GM18909 (cell line): ENCODE measurements around the gene AFF2.
"Not testable (repeated sequence)": the region's sequence is repeated elsewhere in the genome, so short reads cannot be mapped to it uniquely, and the experiment has no call there.

Source experiments
- ATAC-seq: cut with Tn5 transposase; IDR thresholded peaks from one replicate; pipeline ENCODE4 v1.9.1; 2021; ENCODE audit warnings: mild to moderate bottlenecking; ENCODE audit not compliant: unreplicated experiment, poor library complexity

Gene AFF2

GRCh38 chrX:148628621-148629020, 128.2 kb downstream of the AFF2 start:
- no peak for ATAC-seq

DNA sequence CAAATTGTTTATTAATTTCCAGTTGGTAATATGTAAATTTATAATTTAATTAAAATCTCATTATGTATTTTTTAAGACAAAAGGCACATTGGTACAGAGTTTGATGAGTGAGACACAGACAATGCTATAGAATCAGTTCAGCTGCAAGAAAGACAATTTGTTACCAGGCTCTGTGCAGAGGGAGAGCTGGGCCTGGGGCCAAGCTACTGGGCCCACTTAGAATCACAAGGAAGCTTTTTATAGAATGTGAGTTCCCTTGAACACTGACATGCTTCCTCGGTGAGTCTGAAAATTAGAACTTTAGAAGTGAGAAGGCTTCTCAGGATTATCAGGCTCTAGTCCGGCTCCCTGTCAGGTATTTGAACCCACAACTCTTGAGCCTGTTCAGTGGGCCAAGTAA, 129.0 kb downstream of the AFF2 start:
- ATAC-seq: no peak

DNA sequence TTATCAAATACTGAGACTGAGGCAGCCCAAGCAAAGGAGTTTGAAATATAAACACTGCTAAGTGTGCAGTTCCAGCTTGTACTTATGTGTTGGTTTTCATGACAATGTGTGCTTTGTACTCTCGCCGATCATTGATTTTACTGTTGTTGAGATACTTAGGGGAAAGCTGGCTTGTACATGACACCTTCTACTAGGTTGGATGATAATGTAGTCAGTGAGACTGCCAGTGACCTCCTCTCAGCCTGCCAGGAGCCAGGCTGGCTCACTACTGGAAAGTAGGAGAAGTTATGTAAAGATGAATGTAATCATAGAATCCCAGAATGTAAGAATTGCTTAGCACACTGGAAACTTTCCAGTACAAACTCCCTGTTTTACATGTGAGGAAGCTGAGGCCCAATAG, 132.0 kb downstream of the AFF2 start:
- ATAC-seq: no peak

DNA sequence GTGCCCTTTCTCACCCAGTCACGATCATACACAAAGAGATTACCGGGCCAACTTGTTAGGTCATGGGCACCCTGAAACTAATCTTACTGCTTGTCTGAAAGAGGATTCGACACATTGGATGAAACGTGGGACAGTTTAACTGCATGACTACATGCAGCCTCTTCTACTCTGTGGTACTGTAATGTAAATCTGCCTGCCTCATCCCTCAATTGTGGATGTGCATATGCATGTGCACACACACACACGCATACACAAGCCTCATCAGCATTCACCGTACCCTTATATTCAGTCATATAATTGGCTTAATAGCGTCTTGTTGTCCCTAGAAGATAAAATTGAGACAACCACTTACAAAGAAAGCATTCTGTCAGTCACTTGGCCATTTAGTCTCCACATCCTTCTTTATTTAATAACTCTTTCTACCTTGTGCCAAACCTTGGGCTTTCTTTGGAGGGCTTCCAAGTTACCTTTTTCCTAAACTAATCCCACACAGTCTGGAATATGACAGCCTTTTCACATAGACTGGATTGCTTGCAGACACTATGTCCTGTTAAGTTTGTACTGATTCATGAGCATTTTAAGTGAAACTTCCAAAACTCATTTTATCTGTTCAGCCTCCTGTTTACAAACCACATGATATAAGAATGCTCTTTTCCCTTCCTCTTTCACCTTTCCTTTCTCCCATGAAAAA, 132.9 kb downstream of the AFF2 start:
- no peak for ATAC-seq

DNA sequence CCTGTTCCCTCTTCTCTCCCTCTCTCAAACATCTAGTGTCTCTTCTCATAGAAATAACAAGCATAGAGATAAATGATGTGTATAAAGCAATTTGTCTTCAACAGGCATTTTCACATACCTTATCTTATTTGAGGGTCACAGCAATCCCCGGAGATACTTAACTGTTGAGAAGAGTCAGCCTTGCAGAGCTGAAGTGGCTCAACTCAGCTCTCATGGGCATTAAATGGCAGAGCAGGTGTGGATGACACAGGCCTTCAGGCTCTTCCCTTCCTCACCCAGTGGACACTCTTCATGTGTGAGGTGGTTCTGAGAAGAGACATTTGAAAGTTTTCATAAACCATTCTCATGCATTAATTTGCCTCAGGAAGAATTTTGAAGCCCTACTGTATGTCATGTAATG, 134.2 kb downstream of the AFF2 start:
- ATAC-seq: no peak

DNA sequence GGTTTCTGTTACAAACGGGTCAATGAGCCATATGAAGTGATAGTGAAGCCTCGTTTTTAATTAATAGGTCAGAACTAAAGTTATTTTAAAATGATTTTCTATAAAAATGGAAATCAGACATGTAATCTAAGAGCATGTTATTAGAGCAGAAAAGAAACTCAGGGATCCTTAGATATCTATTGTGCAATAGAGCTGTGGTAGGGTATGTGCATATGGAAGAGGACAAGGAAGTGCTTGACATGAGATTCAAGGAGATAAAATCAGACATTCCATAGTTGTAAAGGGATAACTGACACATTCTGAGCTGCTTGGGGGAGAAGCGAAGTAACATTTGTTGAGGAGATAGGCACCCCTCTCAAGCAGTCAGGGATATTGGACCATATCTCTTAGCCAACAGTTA, 143.0 kb downstream of the AFF2 start:
- ATAC-seq: no peak

- no peak for ATAC-seq
Measured at GRCh38 chrX:148647651-148648050, 147.2 kb downstream of the AFF2 start.

DNA sequence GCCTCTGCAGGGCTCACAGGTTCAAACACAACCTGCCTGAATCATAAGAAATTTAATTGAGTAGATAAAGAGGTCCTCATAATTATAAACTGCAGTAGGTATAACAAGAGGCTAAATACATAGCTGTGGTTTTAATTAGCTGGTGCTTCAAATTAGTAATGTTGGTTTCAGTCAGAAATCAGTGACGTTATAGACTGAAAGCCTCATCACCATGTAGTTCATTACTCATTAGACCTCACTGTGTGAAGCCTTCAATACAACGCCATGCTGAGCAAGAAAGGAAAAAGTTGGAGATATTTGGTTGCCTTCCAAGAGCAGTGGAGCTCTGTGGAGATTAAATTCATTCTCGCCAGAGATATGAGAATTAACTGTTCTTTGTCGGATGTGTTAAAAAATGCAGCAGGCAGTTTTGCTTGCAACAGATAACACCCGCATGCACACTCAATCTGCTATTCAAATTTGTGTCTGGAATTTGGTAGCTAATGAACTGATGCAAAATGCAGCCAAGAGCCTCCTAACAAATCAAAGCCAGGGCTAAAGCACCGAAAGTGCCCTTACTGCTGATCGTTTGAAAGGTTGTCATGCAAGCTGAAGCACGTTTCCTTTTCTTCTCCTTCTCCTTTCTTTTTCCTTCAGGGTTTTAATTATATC, 148.9 kb downstream of the AFF2 start:
- no peak for ATAC-seq

GRCh38 chrX:148658115-148658730, 157.8 kb downstream of the AFF2 start:
- ATAC-seq: no peak

GRCh38 chrX:148659481-148659880, 159.1 kb downstream of the AFF2 start:
- no peak for ATAC-seq

GRCh38 chrX:148661035-148661434, 160.6 kb downstream of the AFF2 start:
- ATAC-seq: no peak

DNA sequence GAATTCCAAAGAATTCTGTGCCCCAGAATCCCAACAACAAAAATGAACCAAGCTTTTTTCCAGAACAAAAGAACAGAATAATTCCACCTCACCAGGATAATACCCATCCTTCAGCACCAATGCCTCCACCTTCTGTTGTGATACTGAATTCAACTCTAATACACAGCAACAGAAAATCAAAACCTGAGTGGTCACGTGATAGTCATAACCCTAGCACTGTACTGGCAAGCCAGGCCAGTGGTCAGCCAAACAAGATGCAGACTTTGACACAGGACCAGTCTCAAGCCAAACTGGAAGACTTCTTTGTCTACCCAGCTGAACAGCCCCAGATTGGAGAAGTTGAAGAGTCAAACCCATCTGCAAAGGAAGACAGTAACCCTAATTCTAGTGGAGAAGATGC, 161.6 kb downstream of the AFF2 start:
- no peak for ATAC-seq

DNA sequence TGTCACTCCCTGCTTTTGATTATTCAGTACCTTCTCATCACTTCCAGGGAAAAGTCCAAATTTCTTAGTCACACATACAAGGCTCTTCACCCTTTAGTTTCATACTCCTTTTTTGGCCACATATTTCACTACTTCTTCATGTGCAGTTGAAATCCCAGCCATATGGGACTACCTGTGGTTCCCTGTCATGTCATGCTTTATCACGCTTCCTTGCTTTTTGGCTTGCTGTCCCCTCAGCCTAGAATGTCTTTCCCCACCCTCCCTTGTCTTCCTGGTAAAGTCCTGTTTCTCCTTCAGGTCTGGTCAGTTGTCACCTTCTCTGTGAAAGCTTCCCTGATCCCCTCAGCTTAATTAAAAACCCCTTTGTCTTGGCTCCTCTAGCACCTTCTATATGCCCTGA, 163.8 kb downstream of the AFF2 start:
- ATAC-seq: no peak

DNA sequence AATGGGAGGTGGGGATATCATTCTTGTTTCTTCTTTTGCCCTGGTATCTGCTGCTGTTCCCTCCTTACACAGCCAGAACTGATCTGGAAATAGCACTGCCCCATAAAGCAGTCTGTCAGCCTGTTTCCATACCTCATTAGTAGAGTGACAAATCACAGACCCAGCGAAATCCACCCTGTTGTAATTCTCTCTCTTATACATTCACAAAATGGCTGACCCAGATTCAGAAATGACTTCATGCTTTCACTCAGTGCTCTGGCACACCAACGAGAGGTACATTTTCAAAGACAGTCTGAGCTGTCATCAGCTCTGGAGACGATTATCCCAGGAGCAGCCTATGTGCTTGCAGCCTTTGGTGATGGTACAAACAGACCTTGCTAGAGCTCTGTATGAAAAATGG, 164.6 kb downstream of the AFF2 start:
- ATAC-seq: no peak

- ATAC-seq: not testable (repeated sequence)
Measured at GRCh38 chrX:148669175-148669574, 168.8 kb downstream of the AFF2 start.

DNA sequence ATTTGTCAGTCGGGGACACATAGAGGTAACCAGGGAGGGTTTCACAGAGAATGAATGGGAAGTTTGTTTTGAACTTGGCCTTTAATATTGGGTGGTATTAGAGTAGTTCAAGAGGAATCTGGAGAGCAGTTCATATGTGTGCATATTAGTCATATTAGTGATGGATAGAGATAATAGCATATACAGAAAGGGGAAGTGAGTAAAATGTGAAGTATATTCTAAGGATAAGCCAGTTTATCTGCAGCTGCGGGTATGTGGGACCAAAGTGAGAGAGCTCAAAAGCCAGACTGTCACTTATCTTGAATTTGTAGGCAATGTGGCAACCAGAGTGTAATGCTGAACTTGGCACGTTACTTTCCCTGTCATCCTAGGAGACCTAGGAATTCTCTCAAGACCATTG, 169.9 kb downstream of the AFF2 start:
- no peak for ATAC-seq

GRCh38 chrX:148672517-148672916, 172.1 kb downstream of the AFF2 start:
- ATAC-seq: no peak

DNA sequence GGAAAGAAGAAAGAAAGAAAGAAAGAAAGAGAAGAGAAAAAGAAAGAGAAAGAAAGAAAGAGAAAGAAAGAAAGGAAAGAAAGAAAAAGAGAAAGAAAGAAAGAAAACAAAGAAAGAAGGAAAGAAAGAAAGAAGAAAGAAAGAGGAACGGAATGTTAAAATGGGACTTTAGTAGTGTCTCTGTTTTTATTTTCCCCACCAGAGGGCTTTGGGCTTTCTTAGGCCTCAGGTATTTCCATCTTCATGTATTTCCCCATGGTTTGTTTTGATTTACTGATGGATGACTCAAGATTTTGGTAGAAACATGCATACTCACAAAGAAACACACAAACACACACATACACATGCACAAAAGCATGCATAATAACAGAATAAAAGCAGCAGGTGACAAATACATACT, 181.2 kb downstream of the AFF2 start:
- ATAC-seq: no peak

DNA sequence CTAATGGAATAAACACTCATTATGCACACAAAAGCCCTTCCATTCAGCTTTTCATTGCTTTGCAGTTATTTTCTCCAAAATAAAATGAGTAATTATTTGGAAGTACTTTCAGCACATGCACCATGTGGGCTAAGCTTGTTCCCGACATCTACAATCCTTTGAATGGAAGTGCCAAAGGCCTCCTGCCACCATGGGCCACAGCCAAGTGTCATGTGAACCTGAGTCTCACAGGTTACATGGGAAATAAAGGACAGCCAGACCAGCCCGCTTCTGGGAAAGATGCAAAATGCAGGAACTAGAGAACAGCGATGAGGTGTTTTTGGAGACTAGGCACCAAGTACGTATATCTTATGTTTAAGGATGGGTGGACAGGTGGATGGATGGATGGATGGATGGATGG, 181.8 kb downstream of the AFF2 start:
- ATAC-seq: no peak

GRCh38 chrX:148691456-148691855, 191.0 kb downstream of the AFF2 start:
- no peak for ATAC-seq

DNA sequence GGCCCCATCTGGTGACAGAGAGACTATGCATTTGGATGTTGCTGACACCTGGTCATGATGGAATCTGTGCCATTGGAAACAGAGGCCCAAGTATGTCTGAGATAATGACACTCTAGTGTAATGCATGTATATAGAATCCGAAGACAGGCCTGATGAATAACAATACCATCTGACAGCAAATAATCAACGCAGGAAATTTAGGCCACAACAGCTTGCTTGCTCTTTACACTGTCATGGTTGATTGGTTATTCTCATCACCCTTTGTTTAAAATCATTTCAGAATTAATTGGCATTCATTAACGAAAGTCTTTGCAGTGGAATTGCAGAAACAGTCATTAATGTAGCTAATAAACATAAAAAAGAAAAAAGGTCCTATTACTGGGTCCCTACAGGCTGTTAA, 194.8 kb downstream of the AFF2 start:
- no peak for ATAC-seq

- ATAC-seq: no peak
Measured at GRCh38 chrX:148698221-148698620, 197.8 kb downstream of the AFF2 start.
